ENCODE measurements around the gene VANGL1. TPM values are rescaled to one million over a fixed set of nuclear protein-coding genes. Genes with fewer than 3 reads are reported as not detected.

VANGL1 gene
- total and polyA plus RNA-seq, 8 donors = 12.7 to 18.9 (median 14.9) TPM

DNA sequence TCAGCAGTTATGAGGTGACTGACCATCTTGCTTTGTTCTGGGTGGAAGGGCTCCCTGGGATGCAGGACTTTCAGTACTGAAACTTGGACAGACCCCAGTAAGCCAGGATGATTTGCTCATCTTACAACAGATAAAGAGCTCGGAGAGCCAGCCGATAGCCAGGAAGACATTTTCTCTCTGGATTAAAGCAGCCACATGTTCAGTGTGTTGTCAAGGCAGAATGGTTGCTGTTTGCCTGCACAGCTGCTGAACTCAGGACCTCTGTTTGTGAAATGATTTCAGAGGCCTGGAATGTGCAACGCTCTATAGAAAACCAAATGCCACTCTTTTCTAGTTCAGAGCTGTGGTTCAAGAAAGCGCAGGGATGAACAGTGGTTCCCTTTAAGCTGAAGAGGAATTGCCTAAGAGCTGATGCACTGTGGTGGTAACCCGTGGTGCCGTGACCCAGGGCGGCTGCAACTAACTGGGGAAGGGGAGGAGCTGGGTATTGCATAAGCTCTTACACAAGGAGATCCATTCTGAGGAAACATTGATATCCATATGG lies 86.0 kb downstream of the VANGL1 start:
- TF ChIP-seq, protein P1, sequence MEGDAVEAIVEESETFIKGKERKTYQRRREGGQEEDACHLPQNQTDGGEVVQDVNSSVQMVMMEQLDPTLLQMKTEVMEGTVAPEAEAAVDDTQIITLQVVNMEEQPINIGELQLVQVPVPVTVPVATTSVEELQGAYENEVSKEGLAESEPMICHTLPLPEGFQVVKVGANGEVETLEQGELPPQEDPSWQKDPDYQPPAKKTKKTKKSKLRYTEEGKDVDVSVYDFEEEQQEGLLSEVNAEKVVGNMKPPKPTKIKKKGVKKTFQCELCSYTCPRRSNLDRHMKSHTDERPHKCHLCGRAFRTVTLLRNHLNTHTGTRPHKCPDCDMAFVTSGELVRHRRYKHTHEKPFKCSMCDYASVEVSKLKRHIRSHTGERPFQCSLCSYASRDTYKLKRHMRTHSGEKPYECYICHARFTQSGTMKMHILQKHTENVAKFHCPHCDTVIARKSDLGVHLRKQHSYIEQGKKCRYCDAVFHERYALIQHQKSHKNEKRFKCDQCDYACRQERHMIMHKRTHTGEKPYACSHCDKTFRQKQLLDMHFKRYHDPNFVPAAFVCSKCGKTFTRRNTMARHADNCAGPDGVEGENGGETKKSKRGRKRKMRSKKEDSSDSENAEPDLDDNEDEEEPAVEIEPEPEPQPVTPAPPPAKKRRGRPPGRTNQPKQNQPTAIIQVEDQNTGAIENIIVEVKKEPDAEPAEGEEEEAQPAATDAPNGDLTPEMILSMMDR (IDR thresholded peaks at IDR 0.05) = no peak
- Histone ChIP-seq H3K27ac (peak overlapping the region; percentile 65 to 71), H3K9me3 (no peaks in the 10 kb centered on the region), H3K27me3 (no peaks in the 10 kb centered on the region), H3K4me1 (peaks cover 6 to 33% of the 10 kb centered on the region in 2 donors), H3K36me3 (no peaks in the 10 kb centered on the region), H3K4me3 (no peak overlapping the region)
- intact Hi-C loops (cut with DNase I) = no loop called here
- DNase-seq (peak; percentile 82 to 94 (median 86)), ATAC-seq (peak; percentile 93)

- DNase-seq = peak in 1 of 4 donors; percentile 28
- no peak for ATAC-seq
- peak overlapping the region; percentile 65 to 71 for H3K27ac ChIP-seq
- intact Hi-C loops (cut with DNase I) = no loop called here
- no peaks in the 10 kb centered on the region for H3K36me3 ChIP-seq
- H3K4me1 ChIP-seq = peaks cover 6 to 33% of the 10 kb centered on the region in 2 donors
- H3K9me3 ChIP-seq = no peaks in the 10 kb centered on the region
- TF ChIP-seq, protein P1 (IDR thresholded peaks at IDR 0.05) = no peak
- H3K27me3 ChIP-seq = no peaks in the 10 kb centered on the region
- no peak overlapping the region for H3K4me3 ChIP-seq
These were observed 86.6 kb downstream of the VANGL1 start for GRCh38 chr1:115728341-115728740.

GRCh38 chr1:115729756-115730155 lies 88.0 kb downstream of the VANGL1 start:
- H3K27me3 ChIP-seq = no peaks in the 10 kb centered on the region

DNA sequence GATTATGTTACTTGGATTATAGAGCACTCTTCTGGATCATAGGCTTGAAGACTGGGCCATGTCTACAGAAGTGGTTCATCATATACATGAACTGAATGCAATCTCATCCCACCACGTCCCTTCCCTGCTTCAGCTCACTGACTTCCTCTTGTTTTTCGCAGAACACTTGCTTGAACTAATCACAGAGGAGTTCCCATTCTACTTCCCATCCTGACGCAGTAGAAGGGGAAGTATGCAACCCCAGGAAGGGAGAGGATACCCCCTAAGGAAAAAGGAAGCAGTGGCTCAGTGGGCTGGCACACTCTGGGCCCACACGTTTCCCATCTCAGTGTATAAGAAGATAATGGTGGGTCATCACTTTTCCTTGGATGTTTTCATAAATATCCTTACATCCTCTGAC lies 90.5 kb downstream of the VANGL1 start:
- DNase-seq (no peak), ATAC-seq (peak; percentile 37)
- H3K36me3 ChIP-seq = no peaks in the 10 kb centered on the region
- peaks cover 6 to 32% of the 10 kb centered on the region in 2 donors for H3K4me1 ChIP-seq
- no peak overlapping the region for H3K4me3 ChIP-seq
- TF ChIP-seq, protein P1 (IDR thresholded peaks at IDR 0.05) = no peak
- H3K9me3 ChIP-seq = no peaks in the 10 kb centered on the region
- H3K27ac ChIP-seq = no peak overlapping the region
- intact Hi-C loops (cut with DNase I) = no loop called here
- H3K27me3 ChIP-seq = no peaks in the 10 kb centered on the region

More at GRCh38 chr1:115729756-115730155, 88.0 kb downstream of the VANGL1 start:
- Histone ChIP-seq H3K4me3 (no peak overlapping the region), H3K9me3 (no peaks in the 10 kb centered on the region), H3K4me1 (peaks cover 6 to 33% of the 10 kb centered on the region in 2 donors), H3K36me3 (no peaks in the 10 kb centered on the region), H3K27ac (no peak overlapping the region)
- TF ChIP-seq, protein P1 (IDR thresholded peaks at IDR 0.05) = no peak
- ATAC-seq = no peak
- DNase-seq = no peak
- intact Hi-C loops (cut with DNase I) = no loop called here

DNA sequence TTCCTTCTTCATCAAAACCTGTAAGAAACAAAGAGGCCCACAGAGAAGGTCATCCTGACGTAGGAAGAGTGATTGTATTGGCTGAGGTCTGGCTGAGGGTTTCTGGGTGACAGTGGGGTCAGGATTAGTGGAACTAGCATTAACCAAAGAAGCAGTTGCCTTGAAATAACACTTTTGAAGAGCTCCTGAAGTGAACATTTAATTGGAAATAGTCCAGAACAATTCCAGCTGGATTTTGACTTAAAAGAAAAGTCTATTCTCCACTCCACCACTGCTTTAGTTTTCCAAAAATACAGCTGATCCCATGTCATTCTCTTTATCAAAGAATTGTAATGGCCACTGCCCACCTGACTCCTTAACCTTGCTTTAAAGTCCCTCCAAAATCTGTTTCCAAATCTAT lies 99.0 kb downstream of the VANGL1 start:
- ATAC-seq (no peak), DNase-seq (no peak)
- Histone ChIP-seq H3K27ac (no peak overlapping the region), H3K4me1 (no peaks in the 10 kb centered on the region), H3K36me3 (no peaks in the 10 kb centered on the region), H3K9me3 (no peaks in the 10 kb centered on the region), H3K4me3 (no peak overlapping the region), H3K27me3 (no peaks in the 10 kb centered on the region)
- intact Hi-C loops (cut with DNase I) = no loop called here
- TF ChIP-seq, protein P1 (IDR thresholded peaks at IDR 0.05) = no peak

Data from left lung (tissue), 10 donors.